IMR-90 (cell line): ENCODE results near the gene TREH. TPM values are rescaled to one million over a fixed set of nuclear protein-coding genes. Genes with fewer than 3 reads are reported as not detected.

Source experiments
- ATAC-seq: fragments of 200-7000 bp; cut with Tn5 transposase; 2 replicates; pipeline ENCODE4 v1.9.1; 2020; ENCODE audit warnings: low read depth, mild to moderate bottlenecking, moderate library complexity
- BruUV-seq: library from RNA; stranded (reverse); fragments of 400-500 nt; replicated peaks from 2 replicates; lab custom pipeline; 2021; lab: Mats Ljungman, UMichigan
- CTCF ChIA-PET: fragments of 300-600 bp; formaldehyde crosslinking; extraction: SDS; loops from one replicate; lab custom pipeline; 2021; ENCODE audit warnings: antibody characterized with exemption; lab: Yijun Ruan, JAX
- POLR2A ChIA-PET: fragments of 300-600 bp; sonication (Branson Sonifier 250); formaldehyde crosslinking; loops from one replicate; lab custom pipeline; 2022; ENCODE audit warnings: antibody characterized with exemption; ENCODE audit not compliant: unreplicated experiment; lab: Charles Lee
- DNase-seq: peaks from one replicate; pipeline ENCODE4 v3.0.0; 2013
- H2AFZ ChIP-seq: replicated peaks from 2 replicates; pipeline ENCODE3; 2013; ENCODE audit warnings: low read length, mild to moderate bottlenecking; ENCODE audit not compliant: poor library complexity
- H2AK5ac ChIP-seq: 2 replicates; pipeline ENCODE4 v1.6.1; 2013; ENCODE audit warnings: low read depth, low read length, inconsistent platforms
- H2AK9ac ChIP-seq: replicated peaks from 2 replicates; pipeline ENCODE3; 2013; ENCODE audit warnings: mild to moderate bottlenecking, low read depth, low read length, moderate library complexity; ENCODE audit not compliant: poor library complexity
- H2BK120ac ChIP-seq: 2 replicates; pipeline ENCODE4 v1.6.1; 2013; ENCODE audit warnings: low read depth, low read length, inconsistent platforms
- H2BK15ac ChIP-seq: 3 replicates; pipeline ENCODE4 v1.6.1; 2013; ENCODE audit warnings: low read depth, low read length, inconsistent platforms
- H2BK20ac ChIP-seq: 2 replicates; pipeline ENCODE4 v1.6.1; 2013; ENCODE audit warnings: low read depth, mild to moderate bottlenecking, inconsistent platforms, low read length, moderate library complexity
- H2BK5ac ChIP-seq: 2 replicates; pipeline ENCODE4 v1.6.1; 2013; ENCODE audit warnings: mild to moderate bottlenecking, low read depth, low read length, inconsistent platforms; ENCODE audit not compliant: poor library complexity, severe bottlenecking
- H3K14ac ChIP-seq: replicated peaks from 2 replicates; pipeline ENCODE4 v1.6.1; 2013; ENCODE audit warnings: low read depth, low read length, inconsistent platforms
- H3K18ac ChIP-seq: 2 replicates; pipeline ENCODE4 v1.6.1; 2013; ENCODE audit warnings: low read depth, low read length, control low read depth
- H3K23ac ChIP-seq: 2 replicates; pipeline ENCODE4 v1.6.1; 2013; ENCODE audit warnings: low read depth, low read length, inconsistent platforms
- H3K27ac ChIP-seq: 2 replicates; pipeline ENCODE4 v1.5.1; 2013; ENCODE audit warnings: mild to moderate bottlenecking, control low read depth, low read length; ENCODE audit not compliant: insufficient read depth
- H3K27me3 ChIP-seq: 2 replicates; pipeline ENCODE4 v1.6.1; 2013; ENCODE audit warnings: low read length; ENCODE audit not compliant: control insufficient read depth, insufficient read depth
- H3K36me3 ChIP-seq: 2 replicates; pipeline ENCODE4 v1.6.1; 2013; ENCODE audit warnings: low read length, mixed read lengths; ENCODE audit not compliant: control insufficient read depth, insufficient read depth
- H3K4ac ChIP-seq: 2 replicates; pipeline ENCODE4 v1.6.1; 2013; ENCODE audit warnings: low read depth, low read length, inconsistent platforms
- H3K4me1 ChIP-seq: 2 replicates; pipeline ENCODE4 v1.6.1; 2013; ENCODE audit warnings: low read length, mixed read lengths; ENCODE audit not compliant: control insufficient read depth, insufficient read depth
- H3K4me2 ChIP-seq: 2 replicates; pipeline ENCODE4 v1.6.1; 2013; ENCODE audit warnings: low read depth, mild to moderate bottlenecking, control low read depth, low read length, moderate library complexity
- H3K4me3 ChIP-seq: 2 replicates; pipeline ENCODE4 v1.5.1; 2013; ENCODE audit warnings: low read depth, mild to moderate bottlenecking, control low read depth, low read length, moderate library complexity; ENCODE audit not compliant: insufficient read depth
- H3K56ac ChIP-seq: 2 replicates; pipeline ENCODE4 v1.6.1; 2013; ENCODE audit warnings: low read length, inconsistent platforms; ENCODE audit not compliant: insufficient read depth; ENCODE audit errors: extremely low read depth
- H3K79me1 ChIP-seq, 2 experiments: 2 replicates each; pipeline ENCODE4 v1.6.1; 2013; ENCODE audit warnings: low read length in 2 of 2, inconsistent platforms in 1 of 2, low read depth in 1 of 2
- H3K9ac ChIP-seq: 2 replicates; pipeline ENCODE4 v1.6.1; 2013; ENCODE audit warnings: low read depth, low read length, control low read depth
- H3K9me1 ChIP-seq: 2 replicates; pipeline ENCODE4 v1.6.1; 2013; ENCODE audit warnings: low read length, inconsistent platforms; ENCODE audit not compliant: insufficient read depth
- H3K9me3 ChIP-seq: 2 replicates; pipeline ENCODE4 v1.6.1; 2013; ENCODE audit warnings: low read length; ENCODE audit not compliant: control insufficient read depth, insufficient read depth
- H4K20me1 ChIP-seq: 2 replicates; pipeline ENCODE4 v1.6.1; 2013; ENCODE audit warnings: low read length, inconsistent platforms; ENCODE audit not compliant: insufficient read depth
- H4K5ac ChIP-seq: 2 replicates; pipeline ENCODE4 v1.6.1; 2013; ENCODE audit warnings: mild to moderate bottlenecking, low read depth, low read length, control low read depth
- H4K8ac ChIP-seq, 2 experiments: 2 replicates each; pipeline ENCODE4 v1.6.1; 2013; ENCODE audit warnings: low read depth in 2 of 2, low read length in 2 of 2, control low read depth in 1 of 2, inconsistent platforms in 1 of 2
- H4K91ac ChIP-seq: 2 replicates; pipeline ENCODE4 v1.6.1; 2013; ENCODE audit warnings: low read depth, low read length, inconsistent platforms; ENCODE audit not compliant: insufficient read depth
- BHLHE40 ChIP-seq: fragments of 150-350 bp; IDR thresholded peaks from 2 replicates; pipeline ENCODE4 v1.6.1; 2016; ENCODE audit warnings: mild to moderate bottlenecking, low read depth, low read length
- CEBPB ChIP-seq: IDR thresholded peaks from 2 replicates; pipeline ENCODE4 v1.6.1; 2012; ENCODE audit warnings: low read depth, low read length, improper control_type of control experiment
- MAFK ChIP-seq: IDR thresholded peaks from 2 replicates; pipeline ENCODE4 v1.6.1; 2012; ENCODE audit warnings: low read depth, low read length, improper control_type of control experiment
- MAZ ChIP-seq: IDR thresholded peaks from 2 replicates; pipeline ENCODE4 v1.6.1; 2012; ENCODE audit warnings: low read depth, mild to moderate bottlenecking, low read length, improper control_type of control experiment, moderate library complexity, borderline replicate concordance
- MXI1 ChIP-seq: IDR thresholded peaks from 2 replicates; pipeline ENCODE4 v1.6.1; 2012; ENCODE audit warnings: low read depth, mild to moderate bottlenecking, low read length, moderate library complexity, borderline replicate concordance
- POLR2A ChIP-seq: IDR thresholded peaks from 2 replicates; pipeline ENCODE4 v1.6.1; 2012; ENCODE audit warnings: mild to moderate bottlenecking, low read depth, low read length
- RCOR1 ChIP-seq: IDR thresholded peaks from 2 replicates; pipeline ENCODE4 v1.6.1; 2012; ENCODE audit warnings: mild to moderate bottlenecking, low read length, improper control_type of control experiment; ENCODE audit not compliant: insufficient replicate concordance
- WGBS, 2 experiments: methylation state at CpG; one replicate each; pipeline versions ENCODE4 v1.1.5 to v1.1.7; 2013; ENCODE audit warnings: missing lambda C conversion rate in 2 of 2; ENCODE audit not compliant: insufficient read length in 1 of 2; ENCODE audit errors: extremely low coverage in 2 of 2; 5-methylcytosine and 5-hydroxymethylcytosine counted together
- dilution Hi-C: fragments of 300-500 bp; cut with HindIII; formaldehyde crosslinking; loops from one replicate; pipeline ENCODE4 v1.14.3; 2018; ENCODE audit warnings: low sequenced_read_pairs; ENCODE audit not compliant: unreplicated experiment
- in situ Hi-C: fragments of 300-500 bp; cut with MboI; formaldehyde crosslinking; loops from 3 replicates; pipeline ENCODE4 v1.14.3; 2019; ENCODE audit warnings: low sequenced_read_pairs, inconsistent platforms, mixed read lengths
- intact Hi-C: fragments of 100-400 bp; cut with micrococcal nuclease; formaldehyde crosslinking; loops from 2 replicates; pipeline ENCODE4 v1.10.0; 2022
- polyA plus RNA-seq, 3 experiments: library from polyadenylated mRNA; depleted of rRNA; stranded (reverse); fragments of >200 nt; gene quantifications; 2 replicates each; pipeline ENCODE4 v1.2.3, GENCODE V29; 2012; ENCODE audit warnings: low replicate concordance in 1 of 3
- total RNA-seq: library from RNA; depleted of rRNA; stranded (reverse); fragments of >200 nt; gene quantifications from 2 replicates; pipeline ENCODE4 v1.2.3, GENCODE V29; 2012

TREH gene
- total and polyA plus RNA-seq, 2 of the 4 experiments (the other 2 are of a cell fraction) = not detected

DNA sequence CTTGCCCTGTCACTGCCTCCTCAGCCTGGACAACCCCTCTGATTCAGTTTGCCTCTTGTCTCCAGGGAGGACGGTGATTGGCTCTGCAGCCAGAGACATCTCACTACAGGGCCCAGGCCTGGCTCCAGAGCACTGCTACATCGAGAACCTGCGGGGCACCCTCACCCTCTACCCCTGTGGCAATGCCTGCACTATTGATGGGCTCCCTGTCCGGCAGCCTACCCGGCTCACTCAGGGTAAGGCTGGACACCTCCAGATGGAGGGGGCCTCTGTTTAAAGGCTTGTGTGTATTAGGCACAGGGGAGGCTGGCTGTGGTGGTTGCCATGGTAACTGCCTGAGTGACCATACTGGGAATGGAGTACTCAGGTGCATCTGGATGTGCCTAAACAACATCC is 63.5 kb downstream of the TREH start (continued):
- TF ChIP-seq MXI1 (no peak), POLR2A (no peak), CEBPB (no peak)

DNA sequence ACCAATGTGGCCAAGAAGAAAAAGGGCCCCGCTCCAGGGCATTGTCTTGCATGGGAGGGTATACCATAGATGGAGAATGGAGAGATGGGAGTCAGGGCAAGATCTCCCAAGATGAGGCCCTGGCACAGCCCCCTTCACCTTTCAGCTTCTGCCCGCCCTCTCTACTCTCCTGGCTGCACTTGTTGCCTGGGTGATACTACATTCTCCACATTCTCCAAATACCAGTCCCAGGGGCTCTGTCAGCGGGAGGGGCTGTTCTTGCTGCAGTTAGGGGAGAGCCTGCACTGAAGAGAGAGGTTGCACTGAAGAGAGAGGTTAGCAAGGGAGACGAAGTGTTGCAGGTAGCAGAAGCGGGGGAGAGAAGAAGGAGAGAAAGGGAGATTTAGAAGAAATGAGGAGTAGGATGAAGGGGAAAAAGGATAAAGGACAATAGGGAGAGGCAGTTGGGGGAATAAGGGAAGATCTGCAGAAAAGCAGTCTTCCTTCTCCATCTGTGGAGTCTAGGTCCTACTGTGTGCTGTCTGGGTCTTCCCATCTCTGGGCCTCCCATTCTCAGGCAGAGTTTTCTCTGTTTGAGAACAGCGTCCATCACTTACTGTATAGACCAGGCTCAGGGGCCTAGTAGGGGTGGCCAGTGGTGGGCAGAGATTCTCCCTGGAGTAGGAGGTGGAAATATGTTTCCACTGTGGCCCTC is 64.0 kb downstream of the TREH start:
- no peak overlapping the region for H3K56ac ChIP-seq
- no peak for TF ChIP-seq BHLHE40
- TF ChIP-seq RCOR1 = no peak
- TF ChIP-seq MAZ = no peak
- no peak for TF ChIP-seq MAFK
- peak overlapping the region; percentile 63 for H3K23ac ChIP-seq
- H3K79me1 ChIP-seq = peaks cover 26 to 61% of the 10 kb centered on the region in 2 experiments; a peak in 3 of 4 replicates
- H4K91ac ChIP-seq = peak overlapping the region; percentile 82
- peak overlapping the region; percentile 25 for H2AFZ ChIP-seq
- peaks cover 39% of the 10 kb centered on the region for H3K36me3 ChIP-seq
- H3K4me1 ChIP-seq = peaks cover 35% of the 10 kb centered on the region
- dilution Hi-C loops (no loop called here), in situ Hi-C loops (no loop called here), intact Hi-C loops (no loop called here)
- H3K18ac ChIP-seq = no peak overlapping the region
- H2AK9ac ChIP-seq = peak overlapping the region; percentile 66
- ATAC-seq = no peak
- ChIA-PET POLR2A (no interaction called here), CTCF (no interaction called here)
- H4K5ac ChIP-seq = no peak overlapping the region
- H3K4ac ChIP-seq = peak overlapping the region; percentile 84
- H2BK5ac ChIP-seq = peak overlapping the region; percentile 51
- H3K14ac ChIP-seq = peak overlapping the region; percentile 64
- H4K20me1 ChIP-seq = peaks cover 17% of the 10 kb centered on the region
- H3K4me2 ChIP-seq = no peak overlapping the region
- no TSS peak for BruUV-seq
- peak overlapping the region; percentile 79 for H2BK20ac ChIP-seq
- no peaks in the 10 kb centered on the region for H3K9me3 ChIP-seq
- peak overlapping the region; percentile 62 for H2BK120ac ChIP-seq
- H3K9ac ChIP-seq = peak overlapping the region; percentile 18; the same call in 1 of the 2 replicates
- H3K27me3 ChIP-seq = no peaks in the 10 kb centered on the region
- peak overlapping the region in 1 of 2 experiments; percentile 14; a peak in 2 of 4 replicates for H4K8ac ChIP-seq
- no peak for DNase-seq
- no peak overlapping the region for H3K4me3 ChIP-seq
- H3K9me1 ChIP-seq = peaks cover 41% of the 10 kb centered on the region
- H2BK15ac ChIP-seq = peak overlapping the region; percentile 48; the same call in 2 of the 3 replicates
- H3K27ac ChIP-seq = peak overlapping the region; percentile 42
- 100% methylated on average over 2 of the region's 6 CpGs; no CpG with 5 or more reads in 1 of the 2 experiments for WGBS, 2 experiments
- peak overlapping the region; percentile 78 for H2AK5ac ChIP-seq
